Neural crest cell (in vitro differentiated cells): ENCODE results near the gene MCCD1. TPM values are rescaled to one million over a fixed set of nuclear protein-coding genes. Genes with fewer than 3 reads are reported as not detected.
A peak's percentile ranks its signal among the peaks of the same experiment; 100 is the strongest.

Experiments used
- DNase-seq: peaks from one replicate; pipeline ENCODE4 v3.0.0; 2021; ENCODE audit warnings: low read depth, mixed read lengths, low spot score
- H3K27ac Mint-ChIP-seq: one replicate; pipeline ENCODE4 v1.8.0; 2021; ENCODE audit warnings: mild to moderate bottlenecking, mixed read lengths; ENCODE audit not compliant: unreplicated experiment
- H3K27me3 Mint-ChIP-seq: 2 replicates; pipeline ENCODE4 v1.8.0; 2021; ENCODE audit warnings: low read depth, mild to moderate bottlenecking, mixed read lengths
- H3K36me3 Mint-ChIP-seq: 2 replicates; pipeline ENCODE4 v1.8.0; 2021; ENCODE audit warnings: low read depth, mild to moderate bottlenecking, mixed read lengths
- H3K4me1 Mint-ChIP-seq: 2 replicates; pipeline ENCODE4 v1.8.0; 2021; ENCODE audit warnings: mixed read lengths
- H3K4me3 Mint-ChIP-seq: one replicate; pipeline ENCODE4 v1.8.0; 2021; ENCODE audit warnings: mild to moderate bottlenecking, mixed read lengths
- H3K9me3 Mint-ChIP-seq: 2 replicates; pipeline ENCODE4 v1.8.0; 2021; ENCODE audit warnings: mixed read lengths
- CTCF ChIP-seq: fragments of 200-600 bp; sonication (generic); conservative IDR thresholded peaks from 2 replicates; pipeline ENCODE4 v1.5.0; 2021; ENCODE audit warnings: antibody characterized with exemption, mild to moderate bottlenecking
- long read RNA-seq: library from polyadenylated mRNA; unstranded; transcript quantifications from one replicate; pipeline ENCODE4 v2.0.0, GENCODE V29; 2020
- total RNA-seq: library from RNA; stranded (reverse); gene quantifications from 2 replicates; pipeline ENCODE4 v1.2.1, GENCODE V29; 2021

The MCCD1 gene
- total RNA-seq, result not detected in 2 replicates
- long read RNA-seq, result 0 reads

GRCh38 chr6:31528821-31529328, at the start of gene MCCD1:
TSS of gene MCCD1 (plus strand) at chr6:31528962. CDS start at chr6:31529015, 53 bp downstream.
- Mint-ChIP-seq H3K36me3 (peaks cover 27% of the 10 kb centered on the region), H3K4me1 (peaks cover 19% of the 10 kb centered on the region), H3K27me3 (peaks cover 9% of the 10 kb centered on the region), H3K4me3 (peak within 1 kb of the TSS; percentile 69), H3K27ac (peak within 1 kb of the TSS; percentile 38), H3K9me3 (no peaks in the 10 kb centered on the region)
- no peak for TF ChIP-seq CTCF
- no peak for DNase-seq

GRCh38 chr6:31479151-31479932, 49.4 kb upstream of the MCCD1 start:
- Mint-ChIP-seq H3K36me3 (no peaks in the 10 kb centered on the region), H3K9me3 (no peaks in the 10 kb centered on the region), H3K27ac (no peak overlapping the region), H3K4me3 (no peak overlapping the region), H3K27me3 (peaks cover 48% of the 10 kb centered on the region), H3K4me1 (no peaks in the 10 kb centered on the region)
- no peak for TF ChIP-seq CTCF
- DNase-seq, result no peak

GRCh38 chr6:31479933-31480535, 48.7 kb upstream of the MCCD1 start:
- TF ChIP-seq CTCF, result no peak
- H3K27me3 Mint-ChIP-seq, result peaks cover 47% of the 10 kb centered on the region

GRCh38 chr6:31480574-31480973, 48.2 kb upstream of the MCCD1 start:
- no peak for DNase-seq
- Mint-ChIP-seq H3K4me1 (no peaks in the 10 kb centered on the region), H3K4me3 (no peak overlapping the region), H3K27me3 (peaks cover 42% of the 10 kb centered on the region), H3K36me3 (no peaks in the 10 kb centered on the region), H3K27ac (no peak overlapping the region), H3K9me3 (no peaks in the 10 kb centered on the region)
- no peak for TF ChIP-seq CTCF

More at GRCh38 chr6:31479933-31480535, 48.7 kb upstream of the MCCD1 start:
- no peaks in the 10 kb centered on the region for H3K4me1 Mint-ChIP-seq
- no peak overlapping the region for H3K27ac Mint-ChIP-seq
- H3K4me3 Mint-ChIP-seq, result no peak overlapping the region
- H3K36me3 Mint-ChIP-seq, result no peaks in the 10 kb centered on the region
- no peaks in the 10 kb centered on the region for H3K9me3 Mint-ChIP-seq
- no peak for DNase-seq

GRCh38 chr6:31483392-31483791, 45.4 kb upstream of the MCCD1 start:
- peaks cover 28% of the 10 kb centered on the region for H3K27me3 Mint-ChIP-seq
- no peaks in the 10 kb centered on the region for H3K9me3 Mint-ChIP-seq
- H3K4me1 Mint-ChIP-seq, result no peaks in the 10 kb centered on the region
- H3K36me3 Mint-ChIP-seq, result no peaks in the 10 kb centered on the region
- no peak overlapping the region for H3K4me3 Mint-ChIP-seq
- no peak for DNase-seq
- H3K27ac Mint-ChIP-seq, result no peak overlapping the region
- TF ChIP-seq CTCF, result no peak
